Fibroblast of skin of abdomen (primary cell): Measurements from ENCODE around the gene FANCG.

ENCODE experiments used
- DNase-seq: peaks from one replicate; pipeline ENCODE4 v3.0.0-alpha.2; 2013

The FANCG gene

DNA sequence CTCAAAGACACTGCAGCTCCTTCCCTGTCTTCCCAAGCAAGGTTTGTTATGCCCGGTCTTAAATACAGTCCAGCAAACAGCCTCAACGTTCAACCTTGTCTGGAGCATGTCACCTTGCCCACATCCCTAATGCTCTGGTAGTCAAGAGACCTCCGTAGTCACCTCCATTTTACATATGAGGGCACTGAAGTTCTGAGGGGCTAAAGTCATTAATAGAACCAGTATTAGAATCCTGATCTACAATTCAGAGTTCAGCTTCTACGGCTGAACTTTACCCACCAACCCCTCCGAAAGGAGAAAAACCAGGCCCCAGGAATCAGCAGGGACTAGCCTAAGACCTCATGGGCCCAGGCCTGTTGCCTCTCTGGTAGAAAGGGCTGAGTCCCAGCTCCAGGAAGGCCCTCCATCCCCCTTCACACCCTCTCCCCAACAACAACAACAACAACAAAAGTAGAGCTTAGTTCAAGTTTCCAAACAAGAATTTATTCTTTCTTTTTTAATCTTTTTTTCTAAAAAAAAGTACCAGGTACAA is 24.0 kb upstream of the FANCG start:
- DNase-seq, result no peak

DNA sequence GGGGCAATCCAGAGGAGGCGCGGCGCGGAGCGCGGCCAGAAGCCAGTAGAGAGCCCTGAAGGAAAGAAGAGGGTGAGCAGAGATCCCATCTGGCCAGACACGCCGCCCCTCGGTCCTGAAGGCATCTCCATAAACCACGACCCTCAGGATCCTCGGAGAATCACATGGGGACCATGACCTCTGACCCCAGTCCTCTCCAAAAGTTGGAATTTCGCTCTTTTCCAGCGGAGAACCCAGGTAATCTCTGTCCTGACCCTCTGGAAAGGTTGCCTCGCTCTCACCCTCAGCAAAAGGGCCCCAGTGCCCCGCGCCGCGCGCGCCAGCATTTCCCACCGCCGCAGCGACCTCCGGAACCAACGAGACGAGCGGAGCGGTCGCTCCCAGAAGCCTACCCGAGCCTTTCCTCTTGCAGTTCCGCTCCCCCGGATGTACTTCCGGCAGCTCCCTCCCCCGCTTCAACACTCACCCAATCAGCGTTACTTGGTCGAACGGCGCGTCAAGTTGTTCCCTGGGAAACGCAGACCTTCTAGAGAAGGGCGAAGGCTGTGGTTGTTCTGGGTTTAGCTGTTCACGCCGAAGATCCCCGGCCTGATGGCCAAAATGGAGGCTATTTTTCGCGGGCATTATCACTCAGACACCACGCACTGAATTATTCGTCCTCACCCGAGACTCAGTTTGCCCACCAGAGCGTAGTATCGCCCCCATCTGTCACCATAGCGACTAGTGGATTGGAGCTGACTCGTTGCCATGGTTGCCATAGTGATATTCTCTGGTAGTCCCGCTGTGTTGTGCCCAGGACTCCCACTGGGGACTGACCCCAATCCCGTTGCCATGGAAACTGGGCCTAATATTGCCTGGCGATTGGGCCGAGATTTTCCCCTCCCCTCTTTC is 23.3 kb upstream of the FANCG start, which contains the start of gene STOML2:
STOML2 (minus strand) TSS at position 363 of the 891 bp plus-strand sequence; CDS start at position 326, 37 bp downstream.
- DNase-seq, result peak; percentile 95

DNA sequence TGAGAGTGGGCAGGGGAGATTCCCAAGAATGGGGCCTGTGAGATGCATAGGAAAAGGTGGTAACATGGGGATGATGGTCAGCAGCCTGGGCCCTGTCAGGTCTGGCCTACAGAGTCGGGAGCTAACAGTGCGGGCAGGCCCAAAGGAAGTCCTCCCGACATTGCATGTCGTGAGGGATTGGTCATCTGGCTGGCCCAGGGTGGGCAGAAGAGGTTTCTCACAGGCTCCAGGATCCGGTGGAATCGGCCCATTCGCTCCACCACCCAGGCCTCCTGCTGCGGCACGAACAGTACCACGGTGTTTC is 22.7 kb upstream of the FANCG start:
- no peak for DNase-seq

DNA sequence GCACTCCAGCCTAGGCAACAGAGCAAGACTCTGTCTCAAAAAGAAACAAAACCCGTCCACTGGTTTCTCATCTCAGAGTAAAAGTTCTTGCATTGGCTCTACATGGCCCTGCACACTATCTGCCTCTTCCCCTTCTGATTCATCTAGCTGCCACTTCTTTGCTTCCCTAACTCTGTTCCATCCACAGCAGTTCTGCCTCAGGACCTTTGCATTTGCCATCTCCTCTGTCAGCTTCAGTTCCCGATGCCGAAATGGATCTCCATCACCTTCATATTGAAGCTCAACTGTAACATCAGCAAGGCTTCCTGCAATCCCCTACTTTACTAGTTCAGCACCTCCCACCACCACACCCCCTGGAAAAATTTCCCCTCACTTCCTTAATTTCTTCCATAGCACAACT is 17.8 kb upstream of the FANCG start:
- no peak for DNase-seq

DNA sequence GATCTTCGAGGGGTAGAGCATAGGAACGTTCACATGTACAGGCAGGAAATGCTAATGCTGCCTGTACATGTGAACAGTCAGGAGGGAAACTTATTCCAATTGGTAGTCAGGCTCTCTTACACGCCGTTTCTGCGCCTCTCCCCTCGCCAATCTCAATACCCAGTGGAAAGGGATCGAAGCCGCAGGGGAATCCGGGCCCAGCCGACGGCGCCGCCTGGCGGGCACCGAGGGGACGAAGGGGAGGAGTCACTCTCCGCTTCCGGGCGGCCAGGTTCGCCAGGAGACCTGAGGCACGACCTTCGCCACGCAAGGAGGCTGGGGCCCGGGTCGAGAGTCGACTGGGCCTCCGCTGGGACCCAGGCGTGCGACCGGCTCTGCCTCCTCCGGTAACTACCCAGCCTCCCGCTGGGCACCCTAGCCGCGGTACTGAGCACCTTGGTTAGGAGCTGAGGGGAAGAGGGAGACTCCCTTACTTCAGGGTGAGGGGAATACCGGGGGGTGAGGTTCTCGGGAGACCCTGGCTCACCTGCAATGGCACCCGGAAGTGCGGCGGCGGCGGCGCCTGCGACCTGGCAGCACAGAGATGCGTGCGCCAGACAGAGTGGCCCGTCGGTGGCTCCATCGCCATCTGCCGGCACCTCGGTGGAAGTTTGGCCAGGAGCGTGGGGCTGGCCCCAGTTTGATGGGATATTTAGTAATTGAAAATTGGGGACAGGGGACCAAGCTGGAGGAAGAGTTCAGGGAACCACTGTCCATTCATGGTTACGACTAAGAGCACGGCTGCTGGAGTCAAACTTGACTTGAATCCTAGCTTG is 16.5 kb upstream of the FANCG start, which contains the start of gene PIGO:
PIGO (minus strand) TSS at position 557 of the 815 bp plus-strand sequence. CDS start 1,026 bp downstream, outside the sequence.
- DNase-seq, result peak; percentile 79

DNA sequence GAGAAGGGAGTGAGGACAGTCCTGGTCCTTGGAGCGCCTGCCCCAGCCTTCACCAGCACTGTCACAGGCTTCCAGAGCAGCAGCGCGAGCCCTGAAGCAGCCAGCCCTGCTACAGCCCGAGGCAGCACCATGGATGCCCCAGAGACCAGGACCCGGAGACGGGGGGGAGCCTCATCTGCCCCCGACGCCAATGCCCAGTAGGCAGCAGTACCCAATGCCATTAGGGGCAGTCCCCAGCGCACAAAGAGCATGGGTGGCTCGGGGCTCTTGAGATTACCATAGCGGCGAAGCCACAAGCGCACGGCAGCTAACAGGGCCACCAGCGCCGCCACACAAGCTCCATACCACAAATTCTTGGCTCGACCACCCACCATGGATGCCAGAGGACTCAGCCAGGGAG is 11.8 kb upstream of the FANCG start:
- no peak for DNase-seq

DNA sequence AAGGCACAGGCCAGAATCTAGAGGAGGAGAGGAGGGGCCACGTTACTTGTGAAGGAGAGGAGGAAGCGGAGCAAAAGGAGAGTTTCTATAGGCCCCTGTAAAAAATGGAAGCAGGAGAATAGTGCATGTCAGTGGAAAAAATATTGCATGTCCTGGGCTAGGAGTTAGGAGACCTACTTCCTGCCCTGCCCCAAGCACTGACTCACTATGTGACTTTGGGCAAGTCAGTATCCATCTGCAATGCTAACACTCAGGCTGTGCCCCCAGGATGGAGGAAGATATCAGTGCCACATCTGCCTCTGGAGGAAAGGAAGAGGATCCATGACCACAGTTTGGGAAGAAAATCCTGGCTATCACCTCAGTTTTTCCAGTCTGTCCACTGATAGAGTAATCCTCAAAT is 9.7 kb upstream of the FANCG start:
- no peak for DNase-seq

DNA sequence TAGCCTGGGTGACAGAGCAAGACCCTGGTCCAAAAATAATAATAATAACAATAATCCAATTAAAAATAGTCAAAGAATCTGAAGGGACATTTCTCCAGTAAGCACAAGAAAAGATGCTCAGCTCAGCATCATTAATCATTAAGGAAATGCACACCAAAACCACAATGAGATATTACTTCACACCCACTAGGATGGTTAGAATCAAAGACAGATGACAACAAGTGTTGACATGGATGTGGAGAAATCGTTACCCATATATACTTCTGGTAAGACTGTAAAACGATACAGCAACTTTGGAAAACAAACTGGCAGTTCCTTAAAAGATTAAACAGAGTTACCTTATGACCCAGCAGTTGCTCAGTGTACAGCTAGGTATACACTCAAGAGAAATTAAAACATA is 5.3 kb upstream of the FANCG start:
- DNase-seq, result no peak

DNA sequence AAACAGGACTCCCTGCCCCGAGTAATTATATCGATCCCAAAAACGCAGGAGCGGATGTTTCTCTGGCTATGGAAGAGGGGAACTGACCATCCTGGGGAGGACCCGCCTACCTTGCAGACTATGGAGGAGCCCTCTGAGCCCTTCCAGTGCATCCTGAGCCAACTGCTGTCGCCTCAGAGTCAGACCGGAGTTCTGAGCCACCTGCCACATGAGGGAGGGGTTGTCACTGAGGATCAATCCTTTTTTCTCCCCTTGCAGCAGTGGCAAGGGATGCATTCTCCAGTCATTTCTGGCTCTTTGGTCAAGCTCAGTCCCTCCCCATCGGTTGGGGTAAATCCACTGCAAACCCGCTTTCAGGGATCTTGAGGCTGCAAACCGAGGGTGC is 709 bp downstream of the FANCG start:
- DNase-seq, result no peak

DNA sequence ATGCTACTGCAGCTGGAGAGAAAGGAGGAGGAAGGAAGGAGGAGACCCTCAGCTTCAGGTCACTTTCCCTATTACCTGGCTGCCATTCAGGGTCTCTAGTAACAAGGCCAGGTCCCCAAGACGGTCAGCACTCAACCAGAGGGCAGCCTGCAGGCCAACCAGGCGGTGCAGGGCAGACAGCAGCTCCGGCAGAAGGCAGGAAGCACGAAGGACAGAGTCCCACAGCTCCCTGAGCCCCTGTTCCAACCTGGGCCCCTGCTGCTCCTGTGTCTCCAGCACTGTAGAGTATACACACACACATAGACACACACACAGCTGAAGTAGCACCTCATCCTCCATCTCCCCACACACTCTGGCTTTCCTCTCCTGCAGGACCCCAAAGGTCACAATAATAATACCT is 1.7 kb downstream of the FANCG start:
- DNase-seq, result no peak

DNA sequence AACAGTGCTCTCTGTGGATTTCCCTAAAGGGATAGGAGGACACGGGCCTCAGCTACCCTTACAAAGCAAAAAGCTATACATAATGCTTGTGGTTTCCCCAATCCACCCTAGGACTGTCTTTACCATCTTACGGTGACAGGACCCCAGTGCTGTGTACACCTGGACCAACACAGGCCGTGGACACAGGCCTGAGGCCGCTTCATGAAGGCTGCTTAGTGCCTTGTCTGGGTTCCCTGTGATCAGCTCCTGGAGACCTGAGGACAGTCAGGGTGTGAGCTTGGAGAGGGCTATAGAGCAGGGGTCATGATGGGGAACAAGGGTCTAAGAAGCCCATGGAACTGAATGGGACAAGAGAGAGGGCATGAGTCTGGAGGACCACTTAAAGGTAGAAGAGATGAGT is 2.9 kb downstream of the FANCG start:
- DNase-seq, result no peak

DNA sequence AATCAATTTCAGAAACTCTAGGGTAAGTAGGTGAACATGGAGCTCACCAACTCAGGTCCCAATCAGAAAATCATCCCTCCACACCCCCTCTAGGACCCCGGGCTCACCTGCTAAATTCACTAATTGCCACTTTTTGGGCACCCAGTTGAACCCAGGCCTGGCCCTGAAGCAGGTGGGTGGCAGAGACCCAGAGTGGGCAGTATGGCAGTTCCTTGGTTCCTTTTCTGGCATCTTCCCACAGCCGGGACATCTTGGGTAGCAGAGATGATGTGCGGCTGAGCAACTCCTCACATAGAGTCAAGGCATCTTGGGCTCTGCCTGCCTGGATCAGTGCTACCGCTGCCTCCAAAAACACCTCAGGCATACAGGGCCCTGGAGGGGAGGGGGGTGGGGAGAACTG is 4.4 kb downstream of the FANCG start:
- no peak for DNase-seq

DNA sequence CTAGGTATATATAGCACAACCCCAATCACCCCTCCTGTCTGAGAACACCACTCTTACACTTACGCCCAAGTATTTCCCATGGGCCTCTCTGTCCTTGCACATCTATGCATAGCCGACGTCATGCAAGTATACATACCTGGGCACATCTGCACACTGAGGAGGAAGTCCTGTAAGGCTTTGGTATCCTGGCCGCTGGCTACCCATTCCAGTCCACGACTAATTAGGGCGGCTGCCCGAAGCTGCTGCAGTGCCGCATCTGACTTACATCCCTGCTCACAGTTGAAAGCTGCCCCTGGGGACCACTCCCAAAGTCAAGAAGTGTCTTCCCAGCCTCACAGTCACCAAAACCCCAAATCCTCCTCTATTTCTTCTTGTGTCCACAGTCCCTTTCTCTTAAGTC is 5.0 kb downstream of the FANCG start:
- DNase-seq, result no peak

DNA sequence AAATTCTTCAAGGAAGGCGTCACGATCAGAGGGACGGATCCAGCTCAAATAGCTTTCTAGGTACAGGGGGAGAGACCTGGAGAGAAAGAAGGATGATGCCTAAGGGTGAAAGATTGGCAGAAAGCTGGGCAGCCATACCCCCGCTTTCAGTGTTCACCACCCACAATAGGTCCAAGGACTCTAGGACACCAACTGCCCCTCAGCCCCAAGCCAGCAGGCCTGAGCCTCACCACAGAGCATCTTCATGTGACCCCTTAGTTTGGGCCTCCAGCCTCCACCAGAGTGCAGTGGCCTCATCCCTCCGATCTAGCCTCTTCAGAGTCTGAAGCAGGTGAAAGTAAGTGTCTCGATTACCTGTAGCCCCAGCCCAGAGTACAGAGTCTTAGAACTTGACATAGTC is 5.6 kb downstream of the FANCG start:
- DNase-seq, result no peak

DNA sequence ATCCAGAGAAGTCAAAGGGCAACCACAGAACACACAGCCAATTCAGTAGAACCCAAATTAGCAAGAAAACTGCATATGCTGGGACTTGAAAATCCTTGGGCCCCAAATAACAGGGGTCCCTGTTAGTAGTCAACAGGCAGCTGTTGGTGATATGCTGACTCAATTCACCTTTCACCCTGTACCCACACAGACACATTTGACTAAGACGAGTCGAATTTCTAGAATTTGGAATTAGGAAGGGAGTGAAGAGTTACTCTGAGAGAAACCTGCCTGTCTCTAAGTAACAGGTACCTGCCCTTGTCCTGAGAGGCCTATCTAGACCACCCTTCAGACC is 6.5 kb downstream of the FANCG start:
- no peak for DNase-seq

DNA sequence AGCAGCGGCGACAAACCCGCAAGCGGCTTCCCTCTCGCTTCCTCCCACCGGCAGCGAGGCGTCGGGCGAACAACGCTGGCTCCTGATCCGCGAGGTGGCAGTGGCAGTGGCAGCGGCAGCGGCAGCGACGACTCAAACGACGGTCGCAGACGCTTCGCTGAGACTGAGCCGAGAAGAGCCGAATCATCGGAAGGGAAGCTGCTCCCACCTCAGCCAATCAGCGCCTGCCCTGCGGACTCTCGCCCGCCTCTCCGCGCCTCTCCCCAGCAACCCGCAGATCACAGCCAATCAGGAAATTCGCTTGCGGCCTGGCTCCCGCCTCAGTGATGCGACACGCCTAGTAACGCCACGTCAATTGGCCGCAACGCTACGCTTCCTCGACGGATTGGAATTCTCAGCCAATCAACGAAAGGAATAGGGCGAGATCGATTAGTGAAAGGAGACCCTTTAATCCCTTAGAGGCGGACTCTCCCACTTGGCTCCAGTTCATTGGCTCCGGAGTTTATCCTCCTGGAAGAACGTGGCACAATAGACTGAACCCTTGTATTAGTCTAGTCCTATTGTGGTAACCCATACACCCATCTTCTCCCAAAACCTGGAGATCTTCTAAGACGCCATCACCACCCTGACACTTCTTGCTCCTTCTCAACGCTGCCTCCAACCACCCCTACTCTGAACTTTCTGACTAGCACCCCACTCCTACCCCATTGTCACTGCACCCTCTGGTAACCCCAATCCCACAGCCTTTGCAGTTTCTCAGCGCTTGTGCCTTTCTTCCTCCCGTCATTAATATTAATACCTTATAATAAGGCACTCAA is 7.1 kb downstream of the FANCG start, which contains the start of gene VCP:
VCP (minus strand) TSS at position 165 of the 818 bp plus-strand sequence. CDS start 272 bp downstream, outside the sequence.
- DNase-seq, result peak; percentile 100

DNA sequence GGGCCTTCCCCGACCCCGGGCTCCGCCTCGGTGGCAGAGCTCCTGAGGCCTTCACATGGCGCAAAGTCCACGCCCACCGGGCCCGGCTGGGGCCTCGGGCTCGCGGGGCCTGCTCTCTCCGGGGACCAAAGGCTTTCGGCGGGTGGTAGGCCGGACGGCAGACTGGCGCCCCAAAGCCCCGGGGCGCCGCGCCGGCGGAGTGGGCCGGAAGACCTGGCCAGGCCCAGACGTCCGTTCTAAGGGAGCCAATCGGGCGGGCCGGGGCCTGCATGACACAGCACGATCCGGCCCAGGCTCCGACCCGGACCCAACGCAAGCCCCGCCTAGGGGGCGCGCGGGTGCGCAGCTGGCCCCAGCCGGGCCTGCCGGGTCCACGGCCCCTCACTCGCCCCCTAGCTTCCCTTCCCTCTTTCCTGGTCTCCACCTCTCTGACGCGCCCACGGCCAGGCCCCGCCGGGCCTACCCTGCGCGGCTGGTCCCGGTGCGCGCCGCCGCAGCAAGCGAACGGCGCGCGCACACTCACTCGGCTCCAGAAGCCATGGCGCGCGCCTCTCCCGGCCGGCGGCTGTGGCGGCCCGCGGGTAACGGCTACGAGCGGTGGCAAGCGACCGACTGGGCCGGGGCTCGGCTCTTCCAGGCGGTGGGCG is 7.8 kb downstream of the FANCG start:
- peak; percentile 81 for DNase-seq

DNA sequence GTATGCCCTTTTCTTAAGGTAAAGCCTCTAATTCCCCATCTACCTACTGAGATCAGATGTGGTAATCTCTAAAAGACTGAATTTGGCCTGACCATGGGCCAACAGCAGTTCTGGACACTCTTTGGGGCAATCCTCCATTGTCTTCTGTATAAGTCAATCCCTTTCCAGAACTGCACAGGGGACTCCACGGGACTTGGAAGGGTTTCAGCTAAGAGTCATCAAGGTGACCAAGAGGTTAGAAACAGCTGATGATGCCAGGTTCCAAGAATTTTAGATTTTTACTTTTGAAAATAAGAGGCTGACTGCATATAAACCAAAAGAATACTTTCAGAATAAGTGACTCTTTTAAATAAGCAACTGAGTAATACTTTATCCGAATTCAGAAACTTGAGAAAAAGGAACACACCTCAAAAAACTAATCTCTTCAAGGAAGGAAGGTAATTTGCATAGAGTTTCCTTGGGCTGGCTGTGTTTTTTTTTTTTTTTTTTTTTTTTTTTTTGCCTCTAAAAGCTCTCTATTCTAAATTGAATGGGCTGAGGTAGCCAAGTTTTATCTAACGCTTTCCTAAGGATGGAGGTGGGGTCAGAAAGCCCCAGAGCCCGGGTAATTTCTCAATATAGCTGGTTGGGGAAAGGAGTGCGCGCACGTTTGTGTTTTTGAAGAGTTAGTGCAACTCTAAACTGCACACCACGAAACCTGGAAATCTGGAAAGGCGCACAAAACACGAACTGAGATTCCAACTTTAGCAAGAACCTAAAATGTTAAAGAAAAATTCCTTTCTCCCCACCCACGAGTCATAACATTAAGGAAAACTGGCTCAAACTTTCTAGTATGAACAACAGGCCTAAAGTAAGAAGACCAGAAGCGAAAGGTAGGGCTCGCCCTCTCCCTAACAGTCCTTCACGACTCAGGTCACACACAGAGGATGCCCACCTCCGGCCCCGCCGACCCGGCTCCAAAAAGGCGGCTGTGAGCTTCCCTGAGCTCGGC is 8.6 kb downstream of the FANCG start:
- DNase-seq, result no peak

DNA sequence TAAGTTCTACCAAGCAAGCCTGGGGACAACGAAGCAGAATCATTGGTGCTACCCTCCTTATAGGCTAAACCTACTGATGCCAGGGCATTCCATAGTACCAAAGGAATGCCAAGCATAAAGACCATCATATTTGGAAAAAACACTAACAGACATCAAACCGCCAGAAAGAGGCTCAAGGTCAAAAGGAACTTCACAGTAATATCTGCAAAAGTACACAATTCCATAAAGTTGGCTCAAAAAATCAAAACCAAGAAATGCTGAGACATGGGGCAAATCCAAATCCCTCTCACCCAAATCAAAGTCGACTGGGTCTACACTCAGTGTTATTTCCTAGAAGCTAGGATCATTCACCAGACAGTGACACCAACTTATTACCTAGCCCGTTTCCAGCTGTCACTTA is 10.7 kb downstream of the FANCG start:
- DNase-seq, result no peak

DNA sequence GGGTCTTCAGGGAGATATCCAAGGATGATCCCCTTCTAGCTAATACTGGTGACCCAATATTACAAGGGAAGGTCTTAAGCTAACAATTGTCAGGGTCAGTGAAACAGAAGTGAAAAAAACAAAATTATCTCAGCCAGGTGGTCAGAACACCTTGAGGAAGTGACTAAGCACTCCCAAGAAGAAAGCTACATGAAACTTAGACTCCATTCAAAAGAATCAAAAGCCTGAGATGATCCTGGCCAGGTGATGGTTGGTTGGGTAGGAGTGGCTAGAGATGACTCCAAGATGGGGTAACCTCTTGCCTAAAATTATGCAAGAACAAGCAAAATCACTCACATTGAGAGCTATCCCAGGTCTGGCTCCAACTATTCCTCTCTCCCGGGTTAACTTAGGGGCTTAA is 12.7 kb downstream of the FANCG start:
- no peak for DNase-seq
